GM18909 (cell line): ENCODE data around the gene RAB37.

Experiments
- ATAC-seq: cut with Tn5 transposase; IDR thresholded peaks from one replicate; pipeline ENCODE4 v1.9.1; 2021; ENCODE audit warnings: mild to moderate bottlenecking; ENCODE audit not compliant: unreplicated experiment, poor library complexity

Gene RAB37

GRCh38 chr17:74736513-74737298, at the start of gene RAB37:
Gene RAB37 (plus strand): TSS chr17:74737256. CDS start chr17:74737273, 17 bp downstream.
- peak; percentile 40 for ATAC-seq

- ATAC-seq = no peak
Measured at GRCh38 chr17:74687886-74688285, 49.2 kb upstream of the RAB37 start.

- no peak for ATAC-seq
Measured at GRCh38 chr17:74690409-74690825, 46.6 kb upstream of the RAB37 start.

- no peak for ATAC-seq
Measured at GRCh38 chr17:74691151-74691550, 45.9 kb upstream of the RAB37 start.

- ATAC-seq = no peak
Measured at GRCh38 chr17:74694081-74694480, 43.0 kb upstream of the RAB37 start.

GRCh38 chr17:74695629-74696028, 41.4 kb upstream of the RAB37 start:
- ATAC-seq = no peak

GRCh38 chr17:74697515-74697914, 39.5 kb upstream of the RAB37 start:
- no peak for ATAC-seq

- no peak for ATAC-seq
Measured at GRCh38 chr17:74698069-74698468, 39.0 kb upstream of the RAB37 start.

- no peak for ATAC-seq
Measured at GRCh38 chr17:74699236-74699635, 37.8 kb upstream of the RAB37 start.

GRCh38 chr17:74702116-74702871, 34.8 kb upstream of the RAB37 start:
- ATAC-seq = no peak

GRCh38 chr17:74703311-74703710, 33.7 kb upstream of the RAB37 start:
- no peak for ATAC-seq

- ATAC-seq = no peak
Measured at GRCh38 chr17:74704544-74704943, 32.5 kb upstream of the RAB37 start.

GRCh38 chr17:74711058-74711824, 25.8 kb upstream of the RAB37 start:
- ATAC-seq = no peak

GRCh38 chr17:74712301-74712700, 24.8 kb upstream of the RAB37 start:
- ATAC-seq = no peak

GRCh38 chr17:74712756-74713155, 24.3 kb upstream of the RAB37 start, which contains the start of gene CD300LF:
Gene CD300LF (minus strand): TSS chr17:74712923. CDS start chr17:74712866, 57 bp downstream.
- no peak for ATAC-seq

GRCh38 chr17:74713171-74713755, 23.8 kb upstream of the RAB37 start:
- no peak for ATAC-seq

- no peak for ATAC-seq
Measured at GRCh38 chr17:74715144-74715543, 21.9 kb upstream of the RAB37 start.

- no peak for ATAC-seq
Measured at GRCh38 chr17:74720506-74720905, 16.6 kb upstream of the RAB37 start.

- ATAC-seq = no peak
Measured at GRCh38 chr17:74722782-74723181, 14.3 kb upstream of the RAB37 start.

GRCh38 chr17:74723891-74724290, 13.2 kb upstream of the RAB37 start:
- ATAC-seq = no peak
